Neural progenitor cell (in vitro differentiated cells): ENCODE data around the gene ZDHHC8.

ENCODE experiments used
- CTCF ChIP-seq: fragments of 200-600 bp; sonication (generic); IDR thresholded peaks from 2 replicates; pipeline ENCODE4 v1.5.1; 2017; ENCODE audit warnings: antibody characterized with exemption, mild to moderate bottlenecking
- EZH2 ChIP-seq: fragments of 200-600 bp; sonication (generic); IDR thresholded peaks from 2 replicates; pipeline ENCODE4 v1.6.1; 2017; ENCODE audit warnings: antibody characterized with exemption, mild to moderate bottlenecking, moderate library complexity
- EZH2phosphoT487 ChIP-seq: fragments of 200-600 bp; sonication (generic); IDR thresholded peaks from 2 replicates; pipeline ENCODE4 v1.6.1; 2017; ENCODE audit warnings: antibody characterized with exemption

GRCh38 chr22:20192293-20192971 is 60.8 kb downstream of the ZDHHC8 start:
- no peak for TF ChIP-seq EZH2phosphoT487
- no peak for TF ChIP-seq CTCF
- no peak for TF ChIP-seq EZH2
